SU-DHL-6 (cell line): ENCODE data around the gene ISY1.
"Not testable (repeated sequence)": the region's sequence is repeated elsewhere in the genome, so short reads cannot be mapped to it uniquely, and the experiment has no call there.

ENCODE experiments used
- H2AFZ ChIP-seq: fragments of 200-600 bp; sonication (generic); 2 replicates; pipeline ENCODE4 v1.6.1; 2014; ENCODE audit warnings: low read depth, mild to moderate bottlenecking, moderate library complexity, mixed read lengths, antibody characterized with exemption, low read length; ENCODE audit not compliant: severe bottlenecking
- H3F3A ChIP-seq: fragments of 200-600 bp; shearing (Covaris generic); 2 replicates; pipeline ENCODE4 v1.6.0; 2016; ENCODE audit warnings: antibody characterized with exemption, mild to moderate bottlenecking; ENCODE audit not compliant: insufficient read depth
- H3K27ac ChIP-seq: fragments of 200-600 bp; sonication (generic); 2 replicates; pipeline ENCODE4 v1.5.1; 2016; ENCODE audit warnings: low read depth, mild to moderate bottlenecking, low read length, moderate library complexity, mixed read lengths
- H3K27me3 ChIP-seq: fragments of 200-600 bp; sonication (generic), shearing (Covaris generic); 2 replicates; pipeline ENCODE4 v1.6.0; 2014; ENCODE audit warnings: mild to moderate bottlenecking, low read length
- H3K36me3 ChIP-seq: fragments of 200-600 bp; sonication (generic); 2 replicates; pipeline ENCODE4 v1.6.1; 2014; ENCODE audit warnings: mild to moderate bottlenecking, low read length, mixed read lengths
- H3K4me2 ChIP-seq: fragments of 300-600, 200-600 bp; shearing (Covaris generic), sonication (generic); 2 replicates; pipeline ENCODE4 v1.6.0; 2014; ENCODE audit warnings: low read length, low read depth, mild to moderate bottlenecking; ENCODE audit not compliant: poor library complexity, severe bottlenecking
- H3K4me3 ChIP-seq: fragments of 200-600 bp; sonication (generic); 2 replicates; pipeline ENCODE4 v1.5.1; 2014; ENCODE audit warnings: antibody characterized with exemption, low read length, mild to moderate bottlenecking, mixed read lengths; ENCODE audit not compliant: insufficient read depth, poor library complexity, severe bottlenecking
- H3K79me2 ChIP-seq: fragments of 200-600 bp; sonication (generic); 2 replicates; pipeline ENCODE4 v1.6.1; 2014; ENCODE audit warnings: mild to moderate bottlenecking, low read length, moderate library complexity; ENCODE audit not compliant: insufficient read depth
- H3K9ac ChIP-seq: fragments of 200-600 bp; sonication (generic); 2 replicates; pipeline ENCODE4 v1.7.0; 2014; ENCODE audit warnings: mild to moderate bottlenecking, low read length
- H3K9me2 ChIP-seq: fragments of 200-600 bp; sonication (generic); replicated peaks from 2 replicates; pipeline ENCODE4 v1.6.1; 2014; ENCODE audit warnings: low read length; ENCODE audit not compliant: insufficient read depth
- H3K9me3 ChIP-seq: fragments of 200-600 bp; sonication (generic); 2 replicates; pipeline ENCODE4 v1.6.1; 2014; ENCODE audit warnings: low read length, mixed read lengths; ENCODE audit not compliant: insufficient read depth
- H4K20me1 ChIP-seq: fragments of 200-600 bp; sonication (generic); 2 replicates; pipeline ENCODE4 v1.6.1; 2014; ENCODE audit warnings: low read depth, mild to moderate bottlenecking, antibody characterized with exemption, low read length, moderate library complexity, mixed read lengths
- EZH2phosphoT487 ChIP-seq: fragments of 200-600 bp; sonication (generic), shearing (Covaris generic); conservative IDR thresholded peaks from 2 replicates; pipeline ENCODE4 v1.6.1; 2018; ENCODE audit warnings: mild to moderate bottlenecking, antibody characterized with exemption, low read length, moderate library complexity, mixed read lengths
- TF ChIP-seq, protein P1 (sequence below): fragments of 200-600 bp; sonication (generic); IDR thresholded peaks from one replicate; pipeline ENCODE4 v1.5.1; 2017; ENCODE audit warnings: antibody characterized with exemption, mild to moderate bottlenecking, low read length, moderate library complexity; ENCODE audit not compliant: insufficient read depth, poor library complexity, severe bottlenecking

The ISY1 gene

GRCh38 chr3:129112308-129113052 lies 48.4 kb downstream of the ISY1 start:
- no peaks in the 10 kb centered on the region for H3K79me2 ChIP-seq
- TF ChIP-seq, protein P1, sequence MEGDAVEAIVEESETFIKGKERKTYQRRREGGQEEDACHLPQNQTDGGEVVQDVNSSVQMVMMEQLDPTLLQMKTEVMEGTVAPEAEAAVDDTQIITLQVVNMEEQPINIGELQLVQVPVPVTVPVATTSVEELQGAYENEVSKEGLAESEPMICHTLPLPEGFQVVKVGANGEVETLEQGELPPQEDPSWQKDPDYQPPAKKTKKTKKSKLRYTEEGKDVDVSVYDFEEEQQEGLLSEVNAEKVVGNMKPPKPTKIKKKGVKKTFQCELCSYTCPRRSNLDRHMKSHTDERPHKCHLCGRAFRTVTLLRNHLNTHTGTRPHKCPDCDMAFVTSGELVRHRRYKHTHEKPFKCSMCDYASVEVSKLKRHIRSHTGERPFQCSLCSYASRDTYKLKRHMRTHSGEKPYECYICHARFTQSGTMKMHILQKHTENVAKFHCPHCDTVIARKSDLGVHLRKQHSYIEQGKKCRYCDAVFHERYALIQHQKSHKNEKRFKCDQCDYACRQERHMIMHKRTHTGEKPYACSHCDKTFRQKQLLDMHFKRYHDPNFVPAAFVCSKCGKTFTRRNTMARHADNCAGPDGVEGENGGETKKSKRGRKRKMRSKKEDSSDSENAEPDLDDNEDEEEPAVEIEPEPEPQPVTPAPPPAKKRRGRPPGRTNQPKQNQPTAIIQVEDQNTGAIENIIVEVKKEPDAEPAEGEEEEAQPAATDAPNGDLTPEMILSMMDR = no peak
- TF ChIP-seq EZH2phosphoT487 = no peak
- H3K4me3 ChIP-seq = no peak overlapping the region
- H3K4me2 ChIP-seq = no peak overlapping the region
- H3K9me3 ChIP-seq = no peaks in the 10 kb centered on the region
- no peak overlapping the region for H2AFZ ChIP-seq
- no peaks in the 10 kb centered on the region for H3K27me3 ChIP-seq
- H3K36me3 ChIP-seq = no peaks in the 10 kb centered on the region
- H3F3A ChIP-seq = no peaks in the 10 kb centered on the region
- no peak overlapping the region for H3K27ac ChIP-seq
- H3K9me2 ChIP-seq = no peaks in the 10 kb centered on the region
- H3K9ac ChIP-seq = no peak overlapping the region
- no peaks in the 10 kb centered on the region for H4K20me1 ChIP-seq

DNA sequence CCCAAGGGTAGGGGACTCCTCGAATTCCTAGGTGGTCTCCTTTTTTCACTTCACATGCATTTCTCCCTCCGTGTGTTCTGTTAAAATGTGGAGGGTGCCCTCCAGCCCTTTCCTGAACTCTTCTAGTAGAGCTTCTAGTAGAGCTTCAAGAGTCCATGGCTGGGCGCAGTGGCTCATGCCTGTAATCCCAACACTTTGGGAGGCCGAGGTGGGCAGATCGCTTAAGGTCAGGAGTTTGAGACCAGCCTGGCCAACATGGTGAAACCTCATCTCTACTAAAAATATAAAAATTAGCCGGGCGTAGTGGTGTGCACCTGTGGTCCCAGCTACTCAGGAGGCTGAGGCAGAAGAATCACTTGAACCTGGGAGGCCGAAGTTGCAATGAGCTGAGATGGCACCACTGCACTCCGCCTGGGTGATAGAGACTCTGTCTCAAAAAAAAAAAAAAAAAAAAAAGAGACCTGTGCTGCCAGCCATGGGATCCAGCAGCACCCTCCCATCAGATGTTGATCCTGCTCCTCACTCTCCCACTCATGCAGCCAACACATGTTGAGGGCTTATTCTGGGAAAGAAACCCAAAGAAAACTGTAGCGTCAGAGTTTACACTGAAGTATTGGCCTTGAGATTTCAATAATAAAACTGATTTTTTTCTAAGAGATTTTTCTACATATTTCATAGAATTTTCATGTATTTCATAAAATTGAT lies 49.6 kb downstream of the ISY1 start:
- H3K9ac ChIP-seq, H3K27ac ChIP-seq, H3K79me2 ChIP-seq, H4K20me1 ChIP-seq, H3K9me3 ChIP-seq, H3K36me3 ChIP-seq, H3K4me3 ChIP-seq, H2AFZ ChIP-seq, H3K9me2 ChIP-seq, H3F3A ChIP-seq, H3K4me2 ChIP-seq, H3K27me3 ChIP-seq: not testable (repeated sequence)

GRCh38 chr3:129107793-129108192 lies 53.1 kb downstream of the ISY1 start:
- TF ChIP-seq EZH2phosphoT487 = no peak
- TF ChIP-seq, protein P1 = no peak
- H2AFZ ChIP-seq = no peak overlapping the region
- no peaks in the 10 kb centered on the region for H3K27me3 ChIP-seq
- no peak overlapping the region for H3K9ac ChIP-seq
- H3K9me2 ChIP-seq = no peaks in the 10 kb centered on the region
- H3K4me2 ChIP-seq = no peak overlapping the region
- no peaks in the 10 kb centered on the region for H3F3A ChIP-seq
- no peak overlapping the region for H3K27ac ChIP-seq
- no peaks in the 10 kb centered on the region for H3K79me2 ChIP-seq
- H3K9me3 ChIP-seq = no peaks in the 10 kb centered on the region
- H3K36me3 ChIP-seq = no peaks in the 10 kb centered on the region
- H3K4me3 ChIP-seq = no peak overlapping the region
- no peaks in the 10 kb centered on the region for H4K20me1 ChIP-seq
